Kidney (tissue), 14 donors: ENCODE measurements around the gene ANAPC16. TPM values are rescaled to one million over a fixed set of nuclear protein-coding genes. Genes with fewer than 3 reads are reported as not detected.

Source experiments
- DNase-seq, 5 donors: peaks; one replicate each; pipeline ENCODE4 v3.0.0-alpha.2; 2013 to 2020
- FAIRE-seq: peaks from 2 replicates; lab custom pipeline; 2012; peaks lifted over from hg19 to GRCh38; lab: Jason Lieb, UNC
- H3K27ac ChIP-seq, 2 donors: one replicate each; pipeline ENCODE4 v1.7.0; 2013; ENCODE audit warnings: low read depth in 2 of 2, low read length in 2 of 2, inconsistent platforms in 1 of 2
- H3K27me3 ChIP-seq: one replicate; pipeline ENCODE4 v1.7.1; 2013; ENCODE audit warnings: low read length, inconsistent platforms; ENCODE audit not compliant: control insufficient read depth, insufficient read depth
- H3K36me3 ChIP-seq, 3 donors: one replicate each; pipeline versions ENCODE4 v1.7.0 to v1.7.1; 2013; ENCODE audit warnings: low read length in 3 of 3, control low read depth in 1 of 3, inconsistent platforms in 1 of 3; ENCODE audit not compliant: insufficient read depth in 3 of 3, control insufficient read depth in 2 of 3
- H3K4me1 ChIP-seq, 3 donors: one replicate each; pipeline versions ENCODE4 v1.7.0 to v1.7.1; 2013; ENCODE audit warnings: low read length in 3 of 3, inconsistent platforms in 1 of 3, low read depth in 1 of 3; ENCODE audit not compliant: control insufficient read depth in 2 of 3, insufficient read depth in 2 of 3
- H3K4me3 ChIP-seq, 3 donors: one replicate each; pipeline versions ENCODE4 v1.7.0 to v1.8.1; 2013; ENCODE audit warnings: low read length in 3 of 3, control low read depth in 1 of 3, inconsistent platforms in 1 of 3
- H3K9ac ChIP-seq, 3 donors: one replicate each; pipeline versions ENCODE4 v1.7.0 to v1.7.1; 2013; ENCODE audit warnings: low read length in 3 of 3, control low read depth in 1 of 3, inconsistent platforms in 1 of 3
- H3K9me3 ChIP-seq, 3 donors: one replicate each; pipeline versions ENCODE4 v1.7.0 to v1.7.1; 2013; ENCODE audit warnings: low read length in 3 of 3, control low read depth in 1 of 3, inconsistent platforms in 1 of 3; ENCODE audit not compliant: control insufficient read depth in 2 of 3, insufficient read depth in 1 of 3
- CTCF ChIP-seq: IDR thresholded peaks from 3 replicates; pipeline ENCODE4 v1.5.1; 2012; ENCODE audit warnings: mild to moderate bottlenecking, moderate library complexity, borderline replicate concordance; ENCODE audit not compliant: insufficient read depth; ENCODE audit errors: extremely low read depth
- intact Hi-C: fragments of 100-400 bp; cut with DNase I; formaldehyde crosslinking; loops from one replicate; pipeline ENCODE4 v1.11.1; 2022
- polyA plus RNA-seq: library from polyadenylated mRNA; stranded (reverse); fragments of 350-450 nt; fragmentation: Illumina TruSeq; extraction: RNeasy Lipid Tissue Mini Kit (QIAGEN cat#74804); gene quantifications from one replicate; pipeline ENCODE4 v1.2.3, GENCODE V29; 2014; ENCODE audit warnings: low read depth, low replicate concordance; ENCODE audit not compliant: insufficient read depth
- total RNA-seq: library from RNA; stranded (reverse); fragmentation: NEBNext Ultra II Directional; extraction: Animal tissue kit (Norgen Biotek cat#: 25700); gene quantifications from one replicate; pipeline ENCODE4 v1.2.1, GENCODE V29; 2021
- donor health status: control.
- donor health status: control.
- donor health status: control.
- donor health status: control.
- donor health status: control.
- donor health status: DM: yes; HTN: yes; CAD: no.
- donor health status: Normal renal cell carcinoma (clear cell type).

Gene ANAPC16
- total and polyA plus RNA-seq, 2 donors from 2014 or later, result 132 to 210 TPM

DNA sequence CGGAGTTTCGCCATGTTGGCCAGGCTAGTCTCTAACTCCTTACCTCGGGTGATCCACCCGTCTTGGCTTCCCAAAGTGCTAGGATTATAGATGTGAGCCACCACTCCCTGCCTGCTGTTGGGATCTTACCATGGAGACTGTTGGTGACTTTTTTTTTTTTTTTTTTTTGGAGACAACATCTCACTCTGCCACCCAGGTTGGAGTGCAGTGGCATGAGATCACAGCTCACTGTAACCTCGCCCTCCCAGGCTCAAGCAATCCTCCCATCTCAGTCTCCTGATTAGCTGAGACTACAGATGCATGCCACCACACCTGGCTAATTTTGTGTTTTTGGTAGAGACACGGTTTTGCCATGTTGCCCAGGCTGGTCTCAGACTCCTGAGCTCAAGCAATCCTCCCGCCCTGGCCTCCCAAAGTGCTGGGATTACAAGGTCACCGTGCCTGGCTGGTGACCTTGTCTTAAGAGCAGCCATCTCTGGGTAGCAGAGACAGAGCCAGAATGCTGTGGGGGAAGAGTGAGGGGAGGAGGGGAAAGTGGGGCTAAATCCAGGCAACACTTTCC, 26.0 kb downstream of the ANAPC16 start:
- H3K27ac ChIP-seq, result no peak overlapping the region
- intact Hi-C loops, result no loop called here
- no peaks in the 10 kb centered on the region for H3K27me3 ChIP-seq
- DNase-seq, result no peak
- no peak overlapping the region for H3K9ac ChIP-seq
- FAIRE-seq, result no peak
- no peak for TF ChIP-seq CTCF
- peaks cover 10 to 28% (median 13%) of the 10 kb centered on the region in 3 donors for H3K4me1 ChIP-seq
- H3K36me3 ChIP-seq, result peaks cover 0 to 3% (median 0%) of the 10 kb centered on the region in 3 donors
- H3K4me3 ChIP-seq, result no peak overlapping the region
- no peaks in the 10 kb centered on the region for H3K9me3 ChIP-seq

DNA sequence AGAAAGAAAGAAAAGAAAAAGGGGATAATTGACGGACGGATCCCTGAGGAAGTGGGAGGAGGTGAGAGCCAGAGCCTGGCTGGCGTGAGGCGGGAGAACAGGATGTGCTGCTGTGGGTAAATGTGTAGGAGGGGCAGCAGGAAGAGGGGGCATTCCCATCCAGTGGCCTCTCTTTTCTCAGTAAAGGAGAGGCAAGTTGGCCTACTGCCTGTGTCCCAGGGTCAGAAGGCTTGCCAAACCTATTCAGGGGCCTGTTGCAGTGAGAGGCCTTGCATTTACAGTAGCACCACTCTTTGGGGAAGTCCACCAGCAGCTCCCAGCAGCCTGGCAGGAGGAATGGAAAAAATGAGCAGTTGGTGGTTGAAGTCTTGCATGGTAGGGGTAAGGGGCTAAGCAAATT, 26.9 kb downstream of the ANAPC16 start:
- peak in 3 of 5 donors; percentile 29 to 80 (median 65) for DNase-seq
- no peaks in the 10 kb centered on the region for H3K27me3 ChIP-seq
- H3K4me1 ChIP-seq, result peaks cover 10 to 34% (median 21%) of the 10 kb centered on the region in 3 donors
- no peaks in the 10 kb centered on the region for H3K36me3 ChIP-seq
- no peak overlapping the region for H3K4me3 ChIP-seq
- intact Hi-C loops, result no loop called here
- no peak overlapping the region for H3K9ac ChIP-seq
- peak overlapping the region; percentile 28 to 72 for H3K27ac ChIP-seq
- no peak for FAIRE-seq
- no peak for TF ChIP-seq CTCF
- no peaks in the 10 kb centered on the region for H3K9me3 ChIP-seq

DNA sequence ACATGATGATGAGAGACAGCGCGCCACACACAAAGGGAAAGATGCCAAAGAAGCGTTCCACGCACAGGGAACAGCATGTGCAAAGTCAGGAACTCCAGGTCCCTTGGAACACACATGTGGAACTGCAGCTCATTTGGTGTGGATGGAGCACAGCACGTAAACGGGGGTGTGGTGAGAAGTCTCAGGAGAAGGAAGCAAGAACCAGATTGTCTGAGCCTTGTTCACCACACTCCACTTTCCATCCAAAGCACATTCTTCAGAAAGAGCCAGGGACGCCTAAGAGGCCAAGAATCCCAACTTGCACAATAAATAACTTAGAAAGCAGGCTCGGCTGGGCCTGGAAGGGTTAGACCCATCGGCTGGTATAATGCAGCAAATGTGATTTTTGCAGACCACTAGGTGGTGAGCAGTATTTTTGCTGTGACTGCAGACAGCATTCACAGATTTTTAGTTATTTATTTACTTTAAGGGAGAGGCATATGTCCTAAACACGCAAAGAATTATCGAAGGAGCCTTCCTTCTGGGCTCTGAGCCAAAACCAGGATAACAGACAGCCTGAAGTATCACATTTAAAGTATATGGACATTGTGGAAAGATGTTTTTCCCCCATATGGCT, 28.1 kb downstream of the ANAPC16 start:
- intact Hi-C loops, result no loop called here
- TF ChIP-seq CTCF, result peak; percentile 22
- Histone ChIP-seq H3K27me3 (no peaks in the 10 kb centered on the region), H3K4me3 (no peak overlapping the region), H3K27ac (peak overlapping the region in 1 of 2 donors; percentile 40), H3K9ac (no peak overlapping the region), H3K36me3 (no peaks in the 10 kb centered on the region), H3K4me1 (peaks cover 10 to 46% (median 33%) of the 10 kb centered on the region in 3 donors), H3K9me3 (no peaks in the 10 kb centered on the region)
- no peak for FAIRE-seq
- DNase-seq, result peak in 3 of 5 donors; percentile 56 to 92 (median 78)
